Measurements from ENCODE around the gene NAALADL2. TPM values are rescaled to one million over a fixed set of nuclear protein-coding genes. Genes with fewer than 3 reads are reported as not detected.

Gene NAALADL2
- total and polyA plus RNA-seq, 7 donors = 0.56 to 3.3 (median 1.6) TPM

DNA sequence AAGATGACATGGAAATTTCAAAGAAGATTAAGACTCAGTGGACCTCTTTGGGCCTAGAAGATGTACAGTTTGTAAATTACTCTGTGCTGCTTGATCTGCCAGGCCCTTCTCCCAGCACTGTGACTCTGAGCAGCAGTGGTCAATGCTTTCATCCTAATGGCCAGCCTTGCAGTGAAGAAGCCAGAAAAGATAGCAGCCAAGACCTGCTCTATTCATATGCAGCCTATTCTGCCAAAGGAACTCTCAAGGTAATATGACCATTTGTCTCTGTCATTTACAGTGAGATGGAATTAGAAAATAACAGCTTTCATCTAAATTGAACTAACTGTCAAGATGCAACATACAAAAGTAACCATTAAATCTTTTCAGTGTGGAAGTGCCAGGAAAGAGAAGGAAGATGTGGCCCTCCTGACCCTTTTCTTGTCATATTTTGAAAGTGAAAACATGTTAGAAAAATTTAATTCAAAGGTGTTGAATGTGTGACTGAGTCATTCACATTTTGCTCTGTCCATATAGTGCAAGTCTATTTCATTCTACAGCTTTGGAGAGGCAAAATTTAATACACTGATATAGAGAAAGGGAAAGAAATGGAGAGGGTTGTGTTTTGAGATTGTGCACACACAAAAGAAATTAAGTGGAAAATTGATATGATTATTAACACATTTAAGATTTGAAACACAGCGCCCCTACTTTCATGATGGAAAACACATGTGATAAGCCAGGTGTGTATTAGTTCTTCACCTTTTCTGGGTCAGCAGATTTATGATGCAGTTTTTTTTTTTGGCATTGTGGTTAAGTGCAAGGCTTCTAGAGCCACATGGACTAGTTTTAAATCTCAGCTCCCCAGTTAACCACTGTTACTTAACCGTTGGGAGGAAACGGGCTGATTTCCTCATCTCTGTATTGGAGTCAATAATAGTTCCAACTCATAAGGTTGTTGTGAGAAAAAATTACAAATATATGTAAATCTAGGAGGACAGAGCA, 375.1 kb downstream of the NAALADL2 start:
- H3K9me3 ChIP-seq = no peaks in the 10 kb centered on the region
- no peaks in the 10 kb centered on the region for H3K4me1 ChIP-seq
- no peak overlapping the region for H3K27ac ChIP-seq
- no peak for ATAC-seq
- no peaks in the 10 kb centered on the region for H3K27me3 ChIP-seq (ENCODE audit: insufficient read depth in 3 of 3, low read length in 2 of 3)
- no peak for TF ChIP-seq CTCF (IDR thresholded peaks at IDR 0.05)
- H3K4me3 ChIP-seq = no peak overlapping the region
- intact Hi-C loops (cut with DNase I) = no loop called here
- no peak for DNase-seq
- WGBS, 3 donors = 58 to 63% (median 63%) methylated on average over 3 of the region's 3 CpGs
- no peaks in the 10 kb centered on the region for H3K36me3 ChIP-seq (ENCODE audit: insufficient read depth in 1 of 2, low read depth in 1 of 2)

DNA sequence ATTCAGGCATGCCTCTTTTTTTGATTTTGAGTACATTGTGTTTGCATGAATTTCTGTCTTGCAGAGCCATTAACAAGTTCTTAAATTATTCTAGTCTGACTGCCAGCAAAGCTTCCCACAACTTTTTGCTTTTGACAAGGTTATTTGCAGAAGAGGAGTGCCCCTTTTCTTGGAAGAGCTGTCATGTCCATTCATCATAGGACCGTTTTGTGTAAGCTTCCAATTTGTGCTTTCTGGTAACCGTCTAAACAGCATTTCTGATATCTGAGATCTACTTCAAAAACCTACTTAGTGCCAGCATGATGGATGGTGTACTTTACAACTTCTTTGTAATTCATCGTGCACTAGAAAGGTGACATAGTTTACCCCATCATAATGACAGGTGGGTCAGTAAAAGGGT, 379.7 kb downstream of the NAALADL2 start:
- Histone ChIP-seq H3K27me3 (ENCODE audit: insufficient read depth in 3 of 3, low read length in 2 of 3) (no peaks in the 10 kb centered on the region), H3K36me3 (ENCODE audit: insufficient read depth in 1 of 2, low read depth in 1 of 2) (no peaks in the 10 kb centered on the region), H3K27ac (no peak overlapping the region), H3K4me1 (no peaks in the 10 kb centered on the region), H3K4me3 (no peak overlapping the region), H3K9me3 (no peaks in the 10 kb centered on the region)
- no peak for TF ChIP-seq CTCF (IDR thresholded peaks at IDR 0.05)
- intact Hi-C loops (cut with DNase I) = no loop called here
- 32 to 45% (median 34%) methylated on average over 3 of the region's 3 CpGs for WGBS, 3 donors
- ATAC-seq (no peak), DNase-seq (no peak)

GRCh38 chr3:175240921-175241320, 381.8 kb downstream of the NAALADL2 start:
- intact Hi-C loops (cut with DNase I) = no loop called here
- no peak for TF ChIP-seq CTCF (IDR thresholded peaks at IDR 0.05)
- no peaks in the 10 kb centered on the region for H3K4me1 ChIP-seq

GRCh38 chr3:175242243-175242642, 383.1 kb downstream of the NAALADL2 start:
- no peak for TF ChIP-seq CTCF (IDR thresholded peaks at IDR 0.05)
- intact Hi-C loops (cut with DNase I) = no loop called here
- H3K4me3 ChIP-seq = no peak overlapping the region
- H3K27me3 ChIP-seq (ENCODE audit: insufficient read depth in 3 of 3, low read length in 2 of 3) = no peaks in the 10 kb centered on the region
- no peak overlapping the region for H3K27ac ChIP-seq
- H3K4me1 ChIP-seq = no peaks in the 10 kb centered on the region
- DNase-seq = no peak
- ATAC-seq = no peak
- no peaks in the 10 kb centered on the region for H3K36me3 ChIP-seq (ENCODE audit: insufficient read depth in 1 of 2, low read depth in 1 of 2)
- WGBS, 3 donors = 65 to 75% (median 75%) methylated on average over 2 of the region's 2 CpGs
- H3K9me3 ChIP-seq = no peaks in the 10 kb centered on the region

More at GRCh38 chr3:175240921-175241320, 381.8 kb downstream of the NAALADL2 start:
- 35 to 41% (median 35%) methylated on average over 2 of the region's 2 CpGs for WGBS, 3 donors
- ATAC-seq (no peak), DNase-seq (no peak)
- Histone ChIP-seq H3K36me3 (ENCODE audit: insufficient read depth in 1 of 2, low read depth in 1 of 2) (no peaks in the 10 kb centered on the region), H3K27ac (no peak overlapping the region), H3K9me3 (no peaks in the 10 kb centered on the region), H3K4me3 (no peak overlapping the region), H3K27me3 (ENCODE audit: insufficient read depth in 3 of 3, low read length in 2 of 3) (no peaks in the 10 kb centered on the region)

All from psoas muscle (tissue), 8 donors.